Measurements from ENCODE around the gene MTA1.

DNA sequence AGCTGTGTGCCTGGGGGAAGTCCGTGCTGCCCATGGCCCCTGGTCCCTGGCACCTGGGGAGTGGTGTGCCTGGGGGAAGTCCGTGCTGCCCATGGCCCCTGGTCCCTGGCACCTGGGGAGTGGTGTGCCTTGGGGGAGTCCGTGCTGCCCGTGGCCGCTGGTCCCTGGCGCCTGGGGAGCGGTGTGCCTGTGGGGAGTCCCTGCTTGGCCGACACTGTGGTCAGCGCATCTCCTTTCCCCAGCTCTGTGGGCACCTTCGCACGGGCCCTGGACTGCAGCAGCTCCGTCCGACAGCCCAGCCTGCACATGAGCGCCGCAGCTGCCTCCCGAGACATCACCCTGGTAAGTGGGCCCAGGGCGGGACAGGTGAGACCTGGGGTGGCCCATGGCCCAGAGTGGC is 40.5 kb downstream of the MTA1 start:
- TF ChIP-seq, protein P1, sequence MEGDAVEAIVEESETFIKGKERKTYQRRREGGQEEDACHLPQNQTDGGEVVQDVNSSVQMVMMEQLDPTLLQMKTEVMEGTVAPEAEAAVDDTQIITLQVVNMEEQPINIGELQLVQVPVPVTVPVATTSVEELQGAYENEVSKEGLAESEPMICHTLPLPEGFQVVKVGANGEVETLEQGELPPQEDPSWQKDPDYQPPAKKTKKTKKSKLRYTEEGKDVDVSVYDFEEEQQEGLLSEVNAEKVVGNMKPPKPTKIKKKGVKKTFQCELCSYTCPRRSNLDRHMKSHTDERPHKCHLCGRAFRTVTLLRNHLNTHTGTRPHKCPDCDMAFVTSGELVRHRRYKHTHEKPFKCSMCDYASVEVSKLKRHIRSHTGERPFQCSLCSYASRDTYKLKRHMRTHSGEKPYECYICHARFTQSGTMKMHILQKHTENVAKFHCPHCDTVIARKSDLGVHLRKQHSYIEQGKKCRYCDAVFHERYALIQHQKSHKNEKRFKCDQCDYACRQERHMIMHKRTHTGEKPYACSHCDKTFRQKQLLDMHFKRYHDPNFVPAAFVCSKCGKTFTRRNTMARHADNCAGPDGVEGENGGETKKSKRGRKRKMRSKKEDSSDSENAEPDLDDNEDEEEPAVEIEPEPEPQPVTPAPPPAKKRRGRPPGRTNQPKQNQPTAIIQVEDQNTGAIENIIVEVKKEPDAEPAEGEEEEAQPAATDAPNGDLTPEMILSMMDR (IDR thresholded peaks at IDR 0.05): no peak
- TF ChIP-seq POLR2A (IDR thresholded peaks at IDR 0.05; ENCODE audit: low read depth): no peak
- TF ChIP-seq POLR2AphosphoS5 (IDR thresholded peaks at IDR 0.05): no peak
- no peak for TF ChIP-seq EP300 (IDR thresholded peaks at IDR 0.05)
